Fibroblast of lung (primary cell): ENCODE data around the gene RIPK1.

Source experiments
- EZH2 ChIP-seq: IDR thresholded peaks from 2 replicates; pipeline ENCODE4 v1.5.1; 2012; ENCODE audit warnings: low read length, control low read depth, mild to moderate bottlenecking; ENCODE audit errors: missing control alignments
- TF ChIP-seq, protein P1 (sequence below), 2 donors: IDR thresholded peaks in 1 of 2; conservative IDR thresholded peaks in 1 of 2; 1 replicate in 1 of 2; 2 replicates in 1 of 2; pipeline ENCODE4 v1.5.1; 2011 to 2012; ENCODE audit warnings: low read length in 2 of 2, control low read depth in 1 of 2, inconsistent platforms in 1 of 2, low read depth in 1 of 2, mild to moderate bottlenecking in 1 of 2

DNA sequence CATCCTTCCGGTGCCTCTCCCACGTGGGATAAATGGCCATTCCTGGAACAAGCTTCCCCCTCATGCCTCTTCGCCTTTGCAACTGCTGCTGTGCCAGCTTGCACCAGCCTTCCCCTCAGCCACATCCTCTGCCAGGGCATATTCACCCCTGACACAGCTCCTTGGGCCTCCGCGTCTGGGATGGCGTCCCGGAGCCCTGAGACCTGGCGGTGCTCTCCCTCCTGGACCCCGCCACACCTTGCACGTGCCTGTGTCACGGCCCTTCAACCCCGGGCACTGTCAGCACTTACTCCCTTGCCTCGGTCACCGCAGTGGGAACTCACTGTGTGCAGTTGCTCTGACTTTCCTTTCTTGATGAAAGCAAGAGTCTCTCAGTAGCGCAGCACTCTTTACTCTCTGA, 63.4 kb downstream of the RIPK1 start:
- TF ChIP-seq, protein P1, sequence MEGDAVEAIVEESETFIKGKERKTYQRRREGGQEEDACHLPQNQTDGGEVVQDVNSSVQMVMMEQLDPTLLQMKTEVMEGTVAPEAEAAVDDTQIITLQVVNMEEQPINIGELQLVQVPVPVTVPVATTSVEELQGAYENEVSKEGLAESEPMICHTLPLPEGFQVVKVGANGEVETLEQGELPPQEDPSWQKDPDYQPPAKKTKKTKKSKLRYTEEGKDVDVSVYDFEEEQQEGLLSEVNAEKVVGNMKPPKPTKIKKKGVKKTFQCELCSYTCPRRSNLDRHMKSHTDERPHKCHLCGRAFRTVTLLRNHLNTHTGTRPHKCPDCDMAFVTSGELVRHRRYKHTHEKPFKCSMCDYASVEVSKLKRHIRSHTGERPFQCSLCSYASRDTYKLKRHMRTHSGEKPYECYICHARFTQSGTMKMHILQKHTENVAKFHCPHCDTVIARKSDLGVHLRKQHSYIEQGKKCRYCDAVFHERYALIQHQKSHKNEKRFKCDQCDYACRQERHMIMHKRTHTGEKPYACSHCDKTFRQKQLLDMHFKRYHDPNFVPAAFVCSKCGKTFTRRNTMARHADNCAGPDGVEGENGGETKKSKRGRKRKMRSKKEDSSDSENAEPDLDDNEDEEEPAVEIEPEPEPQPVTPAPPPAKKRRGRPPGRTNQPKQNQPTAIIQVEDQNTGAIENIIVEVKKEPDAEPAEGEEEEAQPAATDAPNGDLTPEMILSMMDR (conservative IDR thresholded peaks at IDR 0.05 in 1 of 2, IDR thresholded peaks at IDR 0.05 in 1 of 2; ENCODE audit: low read depth in 1 of 2, low read length in 2 of 2), result no peak
- no peak for TF ChIP-seq EZH2
